ENCODE measurements around the gene SELENOH.

- no peak for TF ChIP-seq CTCF (conservative IDR thresholded peaks at IDR 0.05; ENCODE audit: low read depth, low read length)
- no peak for TF ChIP-seq EZH2 (IDR thresholded peaks at IDR 0.05; ENCODE audit: low read length, unreplicated experiment)
- no peak for TF ChIP-seq EZH2phosphoT487 (IDR thresholded peaks at IDR 0.05; ENCODE audit: borderline replicate concordance, low read length)
Observed at GRCh38 chr11:57741132-57742086, at the start of gene SELENOH.

All from PC-3 (cell line).